Transverse colon (tissue), 4 donors: Measurements from ENCODE around the gene MAN1C1. TPM values are rescaled to one million over a fixed set of nuclear protein-coding genes. Genes with fewer than 3 reads are reported as not detected.

Experiments
- DNase-seq: peaks from one replicate; pipeline ENCODE4 v3.0.0-alpha.2; 2019
- H3K27ac ChIP-seq, 4 donors: fragments of 200-600 bp; sonication (generic); 2 replicates each; pipeline ENCODE4 v1.5.1; 2016 to 2018; ENCODE audit warnings: inconsistent platforms in 4 of 4
- H3K27me3 ChIP-seq: fragments of 200-600 bp; sonication (generic); 2 replicates; pipeline ENCODE4 v1.5.1; 2017; ENCODE audit warnings: inconsistent platforms
- H3K36me3 ChIP-seq, 4 donors: fragments of 200-600 bp; sonication (generic); 2 replicates each; pipeline ENCODE4 v1.5.1; 2017 to 2019; ENCODE audit warnings: inconsistent platforms in 4 of 4
- H3K4me1 ChIP-seq, 4 donors: fragments of 200-600 bp; sonication (generic); 2 replicates each; pipeline ENCODE4 v1.5.1; 2017 to 2020; ENCODE audit warnings: inconsistent platforms in 4 of 4
- H3K4me3 ChIP-seq, 4 donors: fragments of 200-600 bp; sonication (generic); 1 replicate in 1 of 4; 2 replicates in 3 of 4; pipeline versions ENCODE4 v1.5.1 to v1.6.1; 2017 to 2019; ENCODE audit warnings: inconsistent platforms in 4 of 4
- H3K9me3 ChIP-seq, 2 donors: fragments of 200-600 bp; sonication (generic); 2 replicates each; pipeline ENCODE4 v1.5.1; 2017 to 2019; ENCODE audit warnings: inconsistent platforms in 2 of 2
- CTCF ChIP-seq, 5 experiments: fragments of 200-600 bp in 3 of 5; fragments of 450-650 bp in 2 of 5; sonication (generic) in 3 of 5; IDR thresholded peaks; 1 replicate in 2 of 5; 2 replicates in 3 of 5; pipeline ENCODE4 v1.5.1; 2016 to 2017; ENCODE audit warnings: antibody characterized with exemption in 5 of 5, inconsistent platforms in 3 of 5, mild to moderate bottlenecking in 2 of 5, moderate library complexity in 1 of 5
- EP300 ChIP-seq: sonication (generic); formaldehyde crosslinking; IDR thresholded peaks from one replicate; pipeline ENCODE4 v1.6.1; 2017; ENCODE audit warnings: antibody characterized with exemption, low read depth
- POLR2A ChIP-seq: fragments of 450-650 bp; IDR thresholded peaks from one replicate; pipeline ENCODE4 v1.6.1; 2016; ENCODE audit warnings: antibody characterized with exemption, mild to moderate bottlenecking, moderate library complexity
- POLR2AphosphoS5 ChIP-seq, 3 donors: sonication (generic); formaldehyde crosslinking; IDR thresholded peaks; one replicate each; pipeline ENCODE4 v1.6.1; 2016; ENCODE audit warnings: antibody characterized with exemption in 3 of 3
- WGBS, 2 donors: methylation state at CpG; one replicate each; pipeline ENCODE4 v1.1.5; 2018; ENCODE audit warnings: low coverage in 1 of 2; 5-methylcytosine and 5-hydroxymethylcytosine counted together
- in situ Hi-C, 4 donors: fragments of 200-750 bp; cut with MboI; loops; one replicate each; pipeline versions ENCODE4 v1.15.0 to v1.15.1; 2017; ENCODE audit warnings: low sequenced_read_pairs in 3 of 4, low pct_ligation_motif_present in 1 of 4, low pct_unique_long_range_greater_than_20kb in 1 of 4
- intact Hi-C: fragments of 100-400 bp; cut with DNase I; formaldehyde crosslinking; loops from one replicate; pipeline ENCODE4 v1.15.1; 2023; ENCODE audit warnings: low total_unique reads
- total RNA-seq, 4 donors: library from RNA; depleted of rRNA; stranded (reverse); fragments of >200 nt; gene quantifications; one replicate each; pipeline ENCODE4 v1.1.0, GENCODE V29; 2016

Gene MAN1C1
- total RNA-seq = 1 to 10 TPM; 2.4 to 6.8 (median 4.3) TPM

GRCh38 chr1:25616095-25616986 lies at the start of gene MAN1C1:
Gene MAN1C1, plus strand, starts transcription at chr1:25616791. Its CDS starts 1,007 bp downstream, at chr1:25617798.
- Histone ChIP-seq H3K36me3 (no peaks in the 10 kb centered on the region), H3K4me1 (peaks cover 9 to 39% (median 26%) of the 10 kb centered on the region in 4 donors), H3K27me3 (peaks cover 24% of the 10 kb centered on the region), H3K27ac (peak within 1 kb of the TSS; percentile 75 to 90 (median 82)), H3K9me3 (no peaks in the 10 kb centered on the region), H3K4me3 (peak within 1 kb of the TSS; percentile 69 to 97 (median 90))
- TF ChIP-seq EP300 (no peak), CTCF (IDR thresholded peaks at IDR 0.05) (peak; percentile 40 to 61 (median 55))
- DNase-seq = peak; percentile 87
- WGBS, 2 donors = 1% methylated on average over 52 of the region's 116 CpGs; no CpG with 5 or more reads in 1 of the 2 donors
- in situ Hi-C loops (loop anchor here in 3 of 4 donors (10.0 to 25.0 kb wide), 2 partner anchors 171 to 178 kb away; no protein-coding TSS in a partner anchor), intact Hi-C loops (loop anchor here (2.0 to 5.0 kb wide), 2 partner anchors 78 to 126 kb away; no protein-coding TSS in a partner anchor)

- Histone ChIP-seq H3K27ac (peak overlapping the region; percentile 65 to 83 (median 76)), H3K4me3 (no peak overlapping the region), H3K4me1 (peaks cover 12 to 41% (median 19%) of the 10 kb centered on the region in 4 donors), H3K9me3 (no peaks in the 10 kb centered on the region), H3K36me3 (peaks cover 0 to 7% (median 0%) of the 10 kb centered on the region in 4 donors), H3K27me3 (no peaks in the 10 kb centered on the region)
- TF ChIP-seq POLR2A = no peak
- no peak for TF ChIP-seq CTCF (IDR thresholded peaks at IDR 0.05)
- no peak for TF ChIP-seq EP300
- no peak for TF ChIP-seq POLR2AphosphoS5 (IDR thresholded peaks at IDR 0.05)
- in situ Hi-C loops (no loop called here), intact Hi-C loops (no loop called here)
- 70 to 95% methylated on average over 2 to 10 of the region's 10 CpGs for WGBS, 2 donors
- DNase-seq = no peak
These were observed 48.9 kb upstream of the MAN1C1 start for GRCh38 chr1:25567710-25568089.

- in situ Hi-C loops (no loop called here), intact Hi-C loops (no loop called here)
- peaks cover 0 to 7% (median 0%) of the 10 kb centered on the region in 4 donors for H3K36me3 ChIP-seq
- H3K27ac ChIP-seq = peak overlapping the region; percentile 65 to 83 (median 76)
- no peaks in the 10 kb centered on the region for H3K27me3 ChIP-seq
- TF ChIP-seq POLR2AphosphoS5 (IDR thresholded peaks at IDR 0.05) = peak in 2 of 3 donors; percentile 46 to 51
- no peak for TF ChIP-seq POLR2A
- no peaks in the 10 kb centered on the region for H3K9me3 ChIP-seq
- no peak overlapping the region for H3K4me3 ChIP-seq
- no peak for DNase-seq
- H3K4me1 ChIP-seq = peaks cover 11 to 43% (median 19%) of the 10 kb centered on the region in 4 donors
- 65 to 84% methylated on average over 6 to 21 of the region's 21 CpGs for WGBS, 2 donors
These were observed 48.3 kb upstream of the MAN1C1 start for GRCh38 chr1:25568090-25568833.

GRCh38 chr1:25568834-25569596 lies 47.6 kb upstream of the MAN1C1 start:
- intact Hi-C loops (no loop called here), in situ Hi-C loops (no loop called here)
- no peaks in the 10 kb centered on the region for H3K36me3 ChIP-seq
- no peak for TF ChIP-seq EP300
- no peak for TF ChIP-seq POLR2AphosphoS5 (IDR thresholded peaks at IDR 0.05)
- no peak for TF ChIP-seq CTCF (IDR thresholded peaks at IDR 0.05)
- no peak for TF ChIP-seq POLR2A
- no peak for DNase-seq
- H3K27me3 ChIP-seq = no peaks in the 10 kb centered on the region
- peaks cover 11 to 50% (median 21%) of the 10 kb centered on the region in 4 donors for H3K4me1 ChIP-seq
- 73 to 80% methylated on average over 3 to 21 of the region's 21 CpGs for WGBS, 2 donors
- peak overlapping the region; percentile 65 to 83 (median 76) for H3K27ac ChIP-seq
- H3K9me3 ChIP-seq = no peaks in the 10 kb centered on the region
- H3K4me3 ChIP-seq = no peak overlapping the region
